Measurements from ENCODE around the gene POTEB. TPM values are rescaled to one million over a fixed set of nuclear protein-coding genes. Genes with fewer than 3 reads are reported as not detected.

Gene POTEB
- total RNA-seq = not detected in 2 replicates

DNA sequence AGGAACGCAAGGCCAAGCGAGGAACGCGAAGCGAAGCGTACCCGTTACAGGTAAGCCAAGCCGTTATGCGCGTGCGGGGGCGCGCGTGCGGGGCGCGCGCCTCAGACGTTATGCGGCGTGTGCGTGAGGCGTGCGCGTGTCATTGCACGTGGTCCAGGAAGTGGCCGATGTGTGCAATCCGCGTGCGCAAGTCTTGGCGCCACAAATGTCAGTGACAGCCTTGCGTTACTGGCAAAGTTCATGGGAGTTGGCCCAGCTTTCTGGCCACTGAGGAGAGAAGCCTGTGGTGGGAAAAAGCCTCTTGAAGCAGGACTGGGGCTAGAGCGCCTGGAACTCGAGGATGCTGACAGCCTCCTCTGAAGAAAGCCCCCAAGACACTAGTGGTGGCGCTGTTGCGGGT is at the start of gene POTEB:
TSS of gene POTEB (minus strand) at position 101 of the 400 bp plus-strand sequence. CDS start 489 bp downstream, outside the sequence.

Other genes starting within 250 kb of the POTEB start
- not detected in 2 replicates for gene OR4M2, start 202.8 kb upstream of the POTEB start, total RNA-seq